Measurements from ENCODE around the gene GUF1. TPM values are rescaled to one million over a fixed set of nuclear protein-coding genes. Genes with fewer than 3 reads are reported as not detected.

The GUF1 gene
- total RNA-seq, 1 experiment from 2014 or later = 18.6 TPM

- POLR2A ChIA-PET (ENCODE audit: unreplicated experiment) = no interaction called here
- no TSS peak for BruUV-seq (replicated peaks)
Measured at GRCh38 chr4:44674471-44674870, 3.7 kb upstream of the GUF1 start.

GRCh38 chr4:44675366-44675765 lies 2.9 kb upstream of the GUF1 start:
- Histone ChIP-seq H4K20me1 (ENCODE audit: insufficient read depth) (0 out of 2 replicates have a peak, but pooled peaks cover 4% of the 10 kb centered on the region), H3K27ac (no peak overlapping the region), H2AFZ (no peak overlapping the region), H3K9me3 (ENCODE audit: insufficient read depth, low read depth) (no peaks in the 10 kb centered on the region), H3K4me3 (no peak overlapping the region), H3K4me2 (no peak overlapping the region), H3K4me1 (replicated peaks; ENCODE audit: insufficient read depth) (peaks cover 14% of the 10 kb centered on the region; the same call in 1 of the 2 replicates), H3K79me2 (ENCODE audit: low read depth) (peaks cover 19% of the 10 kb centered on the region), H3K27me3 (ENCODE audit: insufficient read depth, low read depth) (no peaks in the 10 kb centered on the region), H3F3A (ENCODE audit: insufficient read depth, low read depth) (no peaks in the 10 kb centered on the region; the same call in 1 of the 2 replicates), H3K36me3 (ENCODE audit: low read depth) (no peaks in the 10 kb centered on the region), H3K9me2 (ENCODE audit: insufficient read depth) (no peaks in the 10 kb centered on the region)
- ChIA-PET POLR2A (ENCODE audit: unreplicated experiment) (no interaction called here), CTCF (no interaction called here)
- no peak for DNase-seq
- no TSS peak for BruUV-seq (replicated peaks)
- no peak for TF ChIP-seq EZH2 (IDR thresholded peaks at IDR 0.05; ENCODE audit: low read depth)
- TF ChIP-seq CTCF (conservative IDR thresholded peaks at IDR 0.05) = no peak
- intact Hi-C loops (cut with micrococcal nuclease; ENCODE audit: unreplicated experiment) = no loop called here

More at GRCh38 chr4:44674471-44674870, 3.7 kb upstream of the GUF1 start:
- no peak for DNase-seq
- Histone ChIP-seq H3K4me2 (no peak overlapping the region), H3K4me1 (replicated peaks; ENCODE audit: insufficient read depth) (peaks cover 5% of the 10 kb centered on the region; the same call in 1 of the 2 replicates), H3K79me2 (ENCODE audit: low read depth) (peaks cover 10% of the 10 kb centered on the region), H3K9me3 (ENCODE audit: insufficient read depth, low read depth) (no peaks in the 10 kb centered on the region), H3F3A (ENCODE audit: insufficient read depth, low read depth) (no peaks in the 10 kb centered on the region; the same call in 1 of the 2 replicates), H3K27ac (no peak overlapping the region), H2AFZ (no peak overlapping the region), H4K20me1 (ENCODE audit: insufficient read depth) (0 out of 2 replicates have a peak, but pooled peaks cover 4% of the 10 kb centered on the region), H3K9me2 (ENCODE audit: insufficient read depth) (no peaks in the 10 kb centered on the region), H3K4me3 (no peak overlapping the region), H3K27me3 (ENCODE audit: insufficient read depth, low read depth) (0 out of 2 replicates have a peak, but pooled peaks cover 3% of the 10 kb centered on the region), H3K36me3 (ENCODE audit: low read depth) (no peaks in the 10 kb centered on the region)
- CTCF ChIA-PET = no interaction called here
- TF ChIP-seq EZH2 (IDR thresholded peaks at IDR 0.05; ENCODE audit: low read depth) = no peak
- no peak; the same call in 1 of the 2 replicates for TF ChIP-seq CTCF (conservative IDR thresholded peaks at IDR 0.05)
- intact Hi-C loops (cut with micrococcal nuclease; ENCODE audit: unreplicated experiment) = no loop called here

GRCh38 chr4:44679060-44679459 lies 840 bp downstream of the GUF1 start:
- Histone ChIP-seq H3K9me3 (ENCODE audit: insufficient read depth, low read depth) (no peaks in the 10 kb centered on the region), H3K27me3 (ENCODE audit: insufficient read depth, low read depth) (no peaks in the 10 kb centered on the region), H3K27ac (no peak overlapping the region; the same call in 1 of the 2 replicates), H2AFZ (peak overlapping the region; percentile 100), H4K20me1 (ENCODE audit: insufficient read depth) (0 out of 2 replicates have a peak, but pooled peaks cover 4% of the 10 kb centered on the region), H3K4me1 (replicated peaks; ENCODE audit: insufficient read depth) (peaks cover 18% of the 10 kb centered on the region; the same call in 1 of the 2 replicates), H3K4me2 (peak overlapping the region; percentile 97), H3K4me3 (peak overlapping the region; percentile 97), H3K36me3 (ENCODE audit: low read depth) (peaks cover 6% of the 10 kb centered on the region; the same call in 1 of the 2 replicates), H3K79me2 (ENCODE audit: low read depth) (peaks cover 35% of the 10 kb centered on the region), H3K9me2 (ENCODE audit: insufficient read depth) (no peaks in the 10 kb centered on the region), H3F3A (ENCODE audit: insufficient read depth, low read depth) (peaks cover 5% of the 10 kb centered on the region; the same call in 1 of the 2 replicates)
- no peak for TF ChIP-seq EZH2 (IDR thresholded peaks at IDR 0.05; ENCODE audit: low read depth)
- TF ChIP-seq CTCF (conservative IDR thresholded peaks at IDR 0.05) = no peak
- ChIA-PET CTCF (no interaction called here), POLR2A (ENCODE audit: unreplicated experiment) (interaction anchor here (1.0 kb wide), 1 partner anchor 39 kb away, joined by 3 read pairs; no protein-coding TSS in a partner anchor)
- intact Hi-C loops (cut with micrococcal nuclease; ENCODE audit: unreplicated experiment) = no loop called here
- BruUV-seq (replicated peaks) = no TSS peak
- no peak for DNase-seq
